Stimulated activated naive CD4-positive, alpha-beta T cell (primary cell): ENCODE results near the gene SON.
A peak's percentile ranks its signal among the peaks of the same experiment; 100 is the strongest.
"Not testable (repeated sequence)": the region's sequence is repeated elsewhere in the genome, so short reads cannot be mapped to it uniquely, and the experiment has no call there.

Experiments used
- DNase-seq, 6 experiments: peaks; one replicate each; lab custom pipeline; 2025; lab: John Stamatoyannopoulos, UW

Gene SON, protein sequence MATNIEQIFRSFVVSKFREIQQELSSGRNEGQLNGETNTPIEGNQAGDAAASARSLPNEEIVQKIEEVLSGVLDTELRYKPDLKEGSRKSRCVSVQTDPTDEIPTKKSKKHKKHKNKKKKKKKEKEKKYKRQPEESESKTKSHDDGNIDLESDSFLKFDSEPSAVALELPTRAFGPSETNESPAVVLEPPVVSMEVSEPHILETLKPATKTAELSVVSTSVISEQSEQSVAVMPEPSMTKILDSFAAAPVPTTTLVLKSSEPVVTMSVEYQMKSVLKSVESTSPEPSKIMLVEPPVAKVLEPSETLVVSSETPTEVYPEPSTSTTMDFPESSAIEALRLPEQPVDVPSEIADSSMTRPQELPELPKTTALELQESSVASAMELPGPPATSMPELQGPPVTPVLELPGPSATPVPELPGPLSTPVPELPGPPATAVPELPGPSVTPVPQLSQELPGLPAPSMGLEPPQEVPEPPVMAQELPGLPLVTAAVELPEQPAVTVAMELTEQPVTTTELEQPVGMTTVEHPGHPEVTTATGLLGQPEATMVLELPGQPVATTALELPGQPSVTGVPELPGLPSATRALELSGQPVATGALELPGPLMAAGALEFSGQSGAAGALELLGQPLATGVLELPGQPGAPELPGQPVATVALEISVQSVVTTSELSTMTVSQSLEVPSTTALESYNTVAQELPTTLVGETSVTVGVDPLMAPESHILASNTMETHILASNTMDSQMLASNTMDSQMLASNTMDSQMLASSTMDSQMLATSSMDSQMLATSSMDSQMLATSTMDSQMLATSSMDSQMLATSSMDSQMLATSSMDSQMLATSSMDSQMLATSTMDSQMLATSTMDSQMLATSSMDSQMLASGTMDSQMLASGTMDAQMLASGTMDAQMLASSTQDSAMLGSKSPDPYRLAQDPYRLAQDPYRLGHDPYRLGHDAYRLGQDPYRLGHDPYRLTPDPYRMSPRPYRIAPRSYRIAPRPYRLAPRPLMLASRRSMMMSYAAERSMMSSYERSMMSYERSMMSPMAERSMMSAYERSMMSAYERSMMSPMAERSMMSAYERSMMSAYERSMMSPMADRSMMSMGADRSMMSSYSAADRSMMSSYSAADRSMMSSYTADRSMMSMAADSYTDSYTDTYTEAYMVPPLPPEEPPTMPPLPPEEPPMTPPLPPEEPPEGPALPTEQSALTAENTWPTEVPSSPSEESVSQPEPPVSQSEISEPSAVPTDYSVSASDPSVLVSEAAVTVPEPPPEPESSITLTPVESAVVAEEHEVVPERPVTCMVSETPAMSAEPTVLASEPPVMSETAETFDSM (N-terminal part only)

DNA sequence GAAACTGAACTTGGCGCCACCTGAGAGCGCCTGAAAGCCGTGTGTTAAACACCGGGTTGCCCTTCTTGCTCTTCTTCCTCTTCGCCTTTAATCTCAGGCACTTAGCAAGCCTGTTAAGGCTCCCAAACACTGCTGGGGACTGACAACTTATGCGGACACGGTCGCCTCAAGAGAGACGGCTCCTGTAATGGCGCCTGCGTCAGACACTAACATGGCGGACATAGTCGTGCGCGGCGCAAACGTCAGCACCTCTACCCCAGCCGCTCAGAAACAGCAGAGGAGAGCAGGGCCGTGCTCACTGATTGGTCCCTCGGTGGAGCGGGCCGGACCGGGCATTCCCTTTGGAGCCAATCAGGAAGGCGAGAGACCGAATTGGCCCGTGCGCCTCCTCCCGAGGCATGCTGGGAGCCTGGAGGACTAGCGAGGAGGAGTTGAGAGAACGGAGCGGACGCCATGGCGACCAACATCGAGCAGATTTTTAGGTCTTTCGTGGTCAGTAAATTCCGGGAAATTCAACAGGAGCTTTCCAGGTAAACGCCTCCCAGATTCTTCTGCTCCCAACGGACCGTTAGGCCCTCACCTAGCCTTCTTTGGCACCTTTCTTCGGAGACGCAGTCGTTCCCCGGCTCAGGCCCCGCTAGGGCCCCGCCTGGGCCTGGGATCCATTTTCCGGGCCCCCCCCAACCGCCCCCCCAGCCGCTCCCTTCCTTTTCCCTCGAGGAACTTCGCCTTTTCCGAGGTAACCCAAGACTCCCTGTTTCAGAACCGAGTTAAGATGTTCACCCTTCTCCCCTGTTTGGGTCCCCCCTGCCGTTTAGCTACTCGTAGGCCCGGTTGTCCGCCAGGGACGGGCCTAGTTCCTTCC lies at the start of gene SON:
Gene SON (plus strand): TSS at position 399 of the 865 bp plus-strand sequence. CDS start 55 bp downstream, at position 454.
- DNase-seq, result peak; percentile 90 to 99 (median 97)

DNA sequence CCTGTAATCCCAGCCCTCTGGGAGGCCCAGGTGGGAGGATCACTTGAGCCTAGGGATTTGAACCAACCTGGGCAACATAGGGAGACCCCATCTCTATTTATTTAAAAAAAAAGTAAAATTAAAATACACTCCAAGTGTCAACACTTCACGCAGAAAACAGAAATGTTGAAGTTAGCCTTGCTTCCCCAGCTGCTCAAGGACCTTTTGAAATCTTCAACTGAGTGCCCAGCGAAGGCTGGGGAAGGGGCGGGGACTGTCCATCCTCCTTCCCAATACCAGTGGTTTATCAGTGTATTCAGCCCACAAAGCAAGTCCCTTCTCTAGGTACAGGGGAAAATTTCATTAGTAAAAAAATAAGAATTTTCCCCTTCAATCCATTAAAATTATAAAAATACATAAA lies 49.1 kb upstream of the SON start:
- DNase-seq, result no peak

DNA sequence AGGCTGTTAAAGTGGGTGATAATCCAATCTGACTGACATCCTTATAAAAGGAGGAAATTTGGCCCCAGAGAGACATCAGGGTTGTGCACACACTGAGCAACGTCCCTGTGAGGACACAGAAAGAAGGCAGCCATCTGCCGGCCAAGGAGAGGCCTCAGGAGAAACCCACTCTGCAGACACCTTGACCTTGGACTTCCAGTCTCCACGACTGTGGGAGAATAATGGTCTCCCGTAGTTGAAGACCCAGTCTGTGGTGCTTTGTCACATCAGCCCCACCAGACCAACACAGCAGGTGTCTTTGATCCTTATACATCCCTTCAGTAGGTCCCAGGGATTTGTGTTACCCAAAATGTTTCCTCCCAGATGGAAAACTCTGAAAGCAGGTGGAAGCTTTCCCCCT lies 47.1 kb upstream of the SON start:
- DNase-seq, result no peak

DNA sequence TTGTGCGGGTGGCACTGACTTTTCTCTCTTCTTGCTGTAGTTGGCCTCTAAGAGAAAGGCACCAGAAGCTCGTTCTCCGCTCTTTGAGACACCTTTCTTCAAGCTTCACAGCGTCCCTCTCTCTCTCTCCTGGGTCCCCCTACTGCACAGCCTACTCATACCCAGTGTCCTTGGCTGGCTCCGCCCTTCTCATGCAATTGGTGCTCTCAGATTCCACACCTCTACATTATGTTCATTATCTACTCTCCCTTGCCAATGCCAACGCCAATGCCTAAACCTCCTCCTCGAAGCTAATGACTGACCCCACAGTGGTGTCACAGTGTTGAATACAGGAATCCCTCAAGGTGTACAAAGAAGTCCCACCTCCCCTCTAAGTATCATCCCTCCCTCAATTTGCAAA lies 46.5 kb upstream of the SON start:
- DNase-seq, result no peak

DNA sequence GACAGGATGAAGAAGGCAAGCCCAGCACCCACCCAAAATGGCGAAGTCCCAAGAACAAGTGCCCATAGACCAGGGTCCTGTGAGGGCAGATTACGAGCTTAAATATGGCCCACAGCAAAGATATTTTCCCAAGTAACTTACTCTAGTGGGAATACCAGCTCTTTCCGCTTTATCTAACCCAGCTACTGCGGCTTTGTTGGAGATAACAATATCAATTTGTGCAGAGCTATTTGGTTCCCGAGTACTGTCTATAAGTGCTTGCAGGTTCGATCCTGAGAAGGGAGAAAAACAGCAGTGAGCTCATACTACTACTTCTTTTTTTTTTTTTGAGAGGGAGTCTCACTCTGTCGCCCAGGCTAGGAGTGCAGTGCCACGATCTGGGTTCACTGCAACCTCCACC lies 37.0 kb upstream of the SON start:
- no peak for DNase-seq

DNA sequence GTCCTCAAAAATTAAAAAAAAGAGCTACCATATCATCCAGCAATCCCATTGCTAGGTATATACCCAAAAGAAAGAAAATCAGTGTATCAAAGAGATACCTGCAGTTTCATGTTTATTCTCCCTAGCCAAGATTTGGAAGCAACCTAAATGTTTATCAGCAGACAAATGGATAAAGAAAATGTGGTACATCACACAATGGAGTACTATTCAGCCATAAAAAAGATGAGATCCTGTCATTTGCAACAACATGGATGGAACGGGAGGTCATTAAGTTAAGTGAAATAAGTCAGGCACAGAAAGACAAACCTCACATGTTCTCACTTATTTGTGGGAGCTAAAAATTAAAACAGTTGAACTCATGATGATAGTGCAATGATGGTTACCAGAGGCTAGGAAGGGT lies 35.8 kb upstream of the SON start:
- DNase-seq, result not testable (repeated sequence)

DNA sequence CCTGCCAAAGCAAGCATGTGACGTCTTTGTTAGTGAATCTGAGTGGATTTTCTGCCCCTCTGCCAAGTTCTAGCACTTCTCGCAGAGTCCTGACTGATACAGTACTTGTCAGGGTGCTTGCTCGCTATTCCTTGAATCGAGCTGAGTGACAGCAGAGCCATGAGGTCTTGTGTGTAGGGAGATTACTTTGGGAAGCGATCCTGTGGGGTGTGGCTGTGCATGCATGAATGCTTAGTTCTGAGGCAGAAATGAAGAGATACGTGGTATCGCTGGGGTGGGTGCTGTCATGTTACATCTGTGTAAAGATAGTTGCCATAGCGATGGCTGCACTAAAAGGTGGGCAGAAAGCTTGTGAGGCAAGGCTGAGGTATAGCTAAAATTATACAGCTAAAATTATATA lies 32.0 kb upstream of the SON start:
- no peak for DNase-seq

DNA sequence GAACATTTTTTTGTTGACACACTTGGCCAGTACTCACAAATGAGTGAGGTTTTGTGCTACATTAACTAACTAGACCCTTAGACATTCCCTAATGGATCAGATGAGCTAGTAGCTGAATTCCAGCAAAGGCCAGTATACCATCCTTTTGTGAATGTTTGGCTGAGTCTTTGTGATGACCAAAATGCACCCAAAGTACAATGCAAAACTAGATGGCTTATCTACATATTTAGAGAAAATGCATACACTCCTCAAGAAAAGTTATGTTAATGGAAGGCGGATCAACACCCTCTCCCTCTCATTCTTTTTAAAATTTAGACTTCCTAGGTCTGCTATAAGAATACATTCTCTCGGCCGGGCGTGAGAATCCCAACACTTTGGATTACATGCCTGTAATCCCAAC lies 31.2 kb upstream of the SON start:
- no peak for DNase-seq

DNA sequence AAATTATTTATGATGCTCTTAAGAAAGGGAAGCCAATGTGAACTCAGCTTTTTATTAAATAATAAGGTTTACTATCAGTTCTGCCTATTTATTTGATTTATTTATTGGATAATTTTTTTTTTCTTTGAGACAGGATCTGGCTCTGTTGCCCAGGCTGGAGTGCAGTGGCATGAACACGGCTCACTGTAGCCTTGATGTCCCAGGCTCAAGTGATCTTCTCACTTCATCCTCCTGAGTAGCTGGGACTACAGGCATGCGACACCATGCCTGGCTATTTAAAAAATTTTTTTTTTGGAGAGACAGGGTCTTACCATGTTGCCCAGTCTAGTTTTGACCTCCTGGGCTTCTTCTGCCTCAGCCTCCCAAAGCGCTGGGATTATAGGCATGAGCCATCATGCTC lies 30.4 kb upstream of the SON start:
- no peak for DNase-seq

DNA sequence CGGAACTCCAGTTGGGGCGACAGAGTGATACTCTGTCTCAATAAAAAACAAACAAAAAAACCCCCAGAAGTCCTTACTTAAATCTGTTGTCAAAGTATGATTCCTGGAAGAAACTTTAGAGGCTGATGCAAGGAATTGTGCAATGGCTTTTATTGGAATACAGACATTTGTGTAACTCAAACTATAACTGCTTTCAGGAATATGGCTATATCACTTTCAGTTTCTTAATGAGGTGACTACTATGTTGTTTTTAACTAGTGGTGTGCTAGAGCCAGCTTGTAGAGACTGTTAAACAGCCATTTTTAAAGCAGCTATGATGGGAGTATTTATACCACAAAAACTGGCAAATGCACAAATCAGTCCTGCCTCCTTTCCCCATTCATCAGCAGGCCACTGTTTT lies 28.6 kb upstream of the SON start:
- DNase-seq, result no peak

DNA sequence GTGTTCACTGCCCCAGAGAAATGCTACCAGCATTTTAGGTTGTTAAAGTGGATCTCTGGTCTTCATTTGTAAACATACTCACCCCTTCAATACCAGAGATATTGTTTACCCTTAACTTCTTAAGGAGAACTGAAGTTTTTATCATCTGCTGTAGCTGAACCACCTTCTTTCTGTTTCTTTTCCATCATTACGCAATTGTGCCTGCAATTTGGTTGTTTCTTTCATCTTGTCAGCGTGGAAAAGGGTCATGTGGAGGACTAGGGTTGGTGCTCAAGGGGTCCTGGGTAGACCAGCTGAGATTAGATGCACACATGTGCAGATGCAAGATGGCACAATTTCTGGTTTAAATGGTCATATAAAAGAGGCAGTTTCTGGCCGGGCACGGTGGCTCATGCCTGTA lies 23.9 kb upstream of the SON start:
- DNase-seq, result no peak

DNA sequence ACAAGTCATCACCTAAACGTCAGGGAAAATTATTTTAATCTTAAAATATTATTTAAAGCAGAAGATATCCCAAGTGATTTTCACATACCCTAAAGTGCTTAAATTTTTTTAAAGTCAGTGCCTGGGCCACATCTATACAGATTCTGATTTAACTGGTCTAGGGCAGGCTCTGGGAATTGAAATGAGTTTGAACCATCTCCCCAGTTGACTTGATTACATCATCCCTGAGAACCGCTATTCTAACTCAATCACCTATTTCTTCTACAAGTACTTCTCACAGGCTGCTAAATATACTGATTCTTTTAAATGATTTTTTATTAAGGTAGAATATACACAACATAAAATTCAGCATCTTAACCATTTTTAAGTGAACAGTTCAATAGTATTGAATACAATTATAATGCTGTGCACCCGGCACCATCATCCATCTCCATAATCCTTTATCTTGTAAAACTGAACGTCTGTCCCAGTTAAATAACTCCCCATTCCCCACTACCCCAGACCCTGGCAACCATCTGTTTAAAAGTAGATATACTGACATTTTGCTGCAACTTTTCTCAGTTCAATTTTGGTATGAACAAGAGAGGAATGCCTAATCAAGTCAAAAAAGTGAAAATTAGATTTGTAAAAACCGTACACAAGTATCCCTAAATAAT lies 20.4 kb upstream of the SON start:
- no peak for DNase-seq

DNA sequence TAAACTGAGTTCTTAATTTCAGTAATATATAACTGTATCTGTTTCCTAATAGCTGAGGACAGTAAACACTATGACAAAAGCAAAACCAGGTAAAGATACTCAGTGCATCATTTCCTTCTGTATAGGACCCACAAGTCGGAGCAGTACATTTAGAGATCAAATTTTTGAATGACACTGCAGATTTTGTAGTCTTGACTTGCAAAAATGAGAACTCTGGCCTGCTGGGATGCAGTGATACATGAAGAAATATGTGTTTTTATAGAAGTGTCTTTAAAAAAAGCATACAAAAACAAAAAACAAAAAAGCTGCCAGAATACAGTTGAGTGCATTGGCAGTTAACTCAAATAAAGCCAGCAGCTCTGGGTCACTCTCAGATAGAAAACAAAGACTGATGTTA lies 19.9 kb upstream of the SON start:
- no peak for DNase-seq

DNA sequence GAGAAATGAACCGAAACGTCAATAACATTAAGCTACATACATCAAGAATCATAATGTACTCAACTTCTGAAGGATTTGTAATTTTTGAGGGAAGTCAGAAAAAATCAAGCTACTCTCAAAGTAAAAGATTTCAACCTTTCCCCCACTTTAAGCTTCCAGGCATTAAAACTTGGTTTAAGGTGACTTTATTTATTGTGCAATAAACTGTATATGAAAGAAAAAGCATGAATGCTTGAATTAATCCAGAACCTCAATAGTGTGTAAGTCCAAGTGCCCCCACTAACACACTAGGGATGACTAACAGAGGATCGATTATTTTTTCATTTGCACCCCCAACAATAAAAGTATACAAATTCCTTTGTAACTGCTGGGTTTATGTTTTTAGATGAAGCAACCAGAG lies 11.8 kb upstream of the SON start:
- DNase-seq, result no peak

DNA sequence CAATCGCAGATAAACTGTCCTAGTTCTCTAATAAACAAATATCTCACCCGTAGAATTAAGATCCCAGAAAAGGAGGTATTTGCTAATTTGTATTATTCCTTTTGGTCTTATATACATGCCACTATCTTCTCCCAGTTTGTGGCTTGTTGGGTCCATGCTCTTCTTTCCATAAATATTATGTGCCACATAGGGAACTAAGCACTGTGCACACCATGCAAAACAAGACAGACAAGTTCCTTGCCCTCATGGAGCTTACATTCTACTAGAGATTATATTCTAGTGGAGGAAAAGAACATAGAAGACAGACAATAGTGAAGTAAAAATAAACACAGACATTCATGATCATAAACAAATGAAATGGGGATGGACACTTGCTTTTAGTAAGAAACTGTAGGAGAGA lies 5.6 kb upstream of the SON start:
- DNase-seq, result no peak

DNA sequence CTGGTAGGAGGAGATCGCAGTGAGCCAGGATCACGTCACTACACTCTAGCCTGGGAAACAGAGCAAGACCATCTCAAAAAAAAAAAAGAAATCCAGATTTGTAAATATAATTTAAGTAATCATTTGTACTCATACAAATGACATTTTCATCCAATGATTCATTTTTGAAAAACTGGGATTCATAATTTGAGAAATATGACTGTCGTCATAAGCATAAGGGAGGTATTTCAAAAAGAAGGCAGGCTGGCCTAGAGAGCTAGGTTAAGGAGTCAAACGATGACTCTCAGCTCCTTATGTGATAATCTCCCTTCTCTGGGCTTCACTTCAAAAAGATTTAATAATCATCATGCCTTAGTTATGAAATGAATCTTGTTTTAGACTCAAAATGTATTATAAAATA lies 3.2 kb upstream of the SON start:
- no peak for DNase-seq

DNA sequence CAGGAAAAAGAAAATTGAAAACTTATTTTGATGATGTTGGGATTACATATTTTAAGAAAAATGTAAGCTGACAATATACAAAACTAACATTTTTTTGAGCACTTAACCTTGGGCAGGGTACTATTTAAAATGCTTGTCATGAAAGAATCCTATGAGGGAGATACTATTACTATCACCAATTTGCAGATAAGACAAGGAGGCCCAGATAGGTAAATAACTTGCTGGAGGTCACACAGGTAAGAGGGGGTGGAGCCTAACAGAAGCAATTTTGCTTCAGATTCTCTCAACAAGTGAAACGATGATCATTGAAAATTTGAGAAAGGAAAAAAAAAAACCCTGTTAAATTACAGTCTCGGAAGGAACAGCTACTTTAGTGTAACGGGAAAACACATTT lies 2.1 kb upstream of the SON start:
- no peak for DNase-seq

DNA sequence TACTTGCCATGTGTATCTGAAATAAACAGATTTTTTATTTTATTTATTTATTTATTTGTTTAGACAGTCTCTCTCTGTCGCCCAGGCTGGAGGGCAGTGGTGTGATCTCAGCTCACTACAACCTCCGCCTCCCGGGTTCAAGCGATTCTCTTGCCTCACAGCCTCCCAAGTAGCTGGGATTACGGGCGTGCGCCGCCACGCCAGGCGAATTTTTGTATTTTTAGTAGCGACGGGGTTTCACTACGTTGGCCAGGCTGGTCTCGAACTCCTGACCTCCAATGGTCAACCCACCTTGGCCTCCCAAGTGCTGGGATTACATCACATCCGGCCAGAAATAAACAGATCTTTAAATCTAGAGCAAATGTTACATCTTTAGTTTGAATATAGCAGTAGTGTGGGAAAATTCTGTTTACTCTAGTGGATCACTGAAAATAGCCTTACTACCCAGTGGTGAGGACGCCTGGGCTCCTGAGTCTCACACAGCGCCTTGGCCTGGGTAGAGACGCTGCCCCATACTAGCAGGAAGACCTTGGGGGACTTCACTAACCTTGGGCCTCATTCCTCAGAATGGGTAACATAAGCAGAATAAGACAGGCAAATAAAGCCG lies 1.6 kb upstream of the SON start:
- no peak for DNase-seq

DNA sequence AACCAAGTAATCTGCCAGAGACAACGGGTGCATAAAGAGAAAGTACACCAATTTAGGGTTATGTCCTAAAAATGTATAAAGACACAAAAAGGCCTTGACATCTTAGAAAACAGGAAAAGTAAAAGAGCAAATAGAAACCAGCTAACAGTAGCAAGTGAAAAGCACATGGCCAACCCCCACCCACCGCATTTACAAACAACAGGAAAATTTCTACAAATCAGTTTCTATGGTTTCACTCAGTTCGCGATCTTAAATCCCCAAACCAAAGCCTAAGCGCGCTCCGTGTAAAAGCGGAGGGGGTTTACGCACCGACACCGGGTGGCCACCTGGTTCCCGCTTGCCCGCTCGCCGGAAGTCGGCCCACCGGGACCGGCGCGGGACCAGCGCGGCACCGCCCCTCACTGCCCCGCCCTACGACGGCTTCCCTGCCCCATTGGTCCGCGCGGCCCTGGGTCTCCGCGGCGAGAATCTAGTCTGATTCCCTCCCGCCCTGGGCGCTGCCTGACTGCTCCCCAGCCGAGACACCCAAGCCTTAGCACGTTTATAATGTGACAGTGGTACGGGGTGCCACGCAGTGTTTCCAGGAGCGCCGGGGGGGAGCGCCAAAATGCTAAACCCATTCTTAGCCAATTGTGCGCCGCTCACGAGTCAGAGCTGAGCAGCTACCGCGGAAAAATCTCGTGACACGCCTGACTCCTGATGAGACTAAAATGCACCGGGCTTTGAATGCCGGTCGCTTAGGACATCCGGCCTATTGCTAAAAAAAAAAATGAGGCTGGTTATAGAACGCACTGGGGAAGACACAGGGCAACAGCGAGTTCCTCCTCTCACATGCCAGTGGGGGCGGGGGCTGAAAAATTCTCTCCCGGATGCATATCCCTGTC lies 840 bp upstream of the SON start, which contains the start of gene GART:
Gene GART (minus strand): TSS at position 362 of the 884 bp plus-strand sequence. CDS start 2,802 bp downstream, outside the sequence.
- peak; percentile 77 to 91 (median 83) for DNase-seq
